ENCODE data around the gene TEAD1. TPM values are rescaled to one million over a fixed set of nuclear protein-coding genes. Genes with fewer than 3 reads are reported as not detected.

TEAD1 gene
- total RNA-seq, 1 experiment from 2014 or later: not detected

- no peak overlapping the region for H2AFZ ChIP-seq (ENCODE audit: low read length)
- no peaks in the 10 kb centered on the region for H3K9me3 ChIP-seq (ENCODE audit: low read length)
- no peaks in the 10 kb centered on the region for H3K36me3 ChIP-seq (ENCODE audit: insufficient read depth, low read length)
- no peak overlapping the region for H3K4me2 ChIP-seq (ENCODE audit: low read depth, low read length, poor library complexity, severe bottlenecking)
- no peaks in the 10 kb centered on the region for H3K79me2 ChIP-seq (ENCODE audit: low read length)
- H3K9me2 ChIP-seq (replicated peaks; ENCODE audit: insufficient read depth, low read length): no peaks in the 10 kb centered on the region
- H3K4me1 ChIP-seq (ENCODE audit: low read length): peaks cover 5% of the 10 kb centered on the region; the same call in 1 of the 2 replicates
- no peaks in the 10 kb centered on the region for H3K27me3 ChIP-seq (ENCODE audit: low read length)
- no peak overlapping the region for H3K27ac ChIP-seq (ENCODE audit: low read length)
- H3K9ac ChIP-seq (ENCODE audit: low read length): no peak overlapping the region
- no peaks in the 10 kb centered on the region for H4K20me1 ChIP-seq (ENCODE audit: insufficient read depth, low read depth, low read length)
- DNase-seq: no peak
- H3K4me3 ChIP-seq (ENCODE audit: low read length): no peak overlapping the region
These were observed 166.8 kb downstream of the TEAD1 start for GRCh38 chr11:12840871-12841660.

- Histone ChIP-seq H3K79me2 (ENCODE audit: low read length) (no peaks in the 10 kb centered on the region), H3K9me3 (ENCODE audit: low read length) (no peaks in the 10 kb centered on the region), H3K9me2 (replicated peaks; ENCODE audit: insufficient read depth, low read length) (no peaks in the 10 kb centered on the region), H3K27ac (ENCODE audit: low read length) (no peak overlapping the region), H3K4me1 (ENCODE audit: low read length) (peaks cover 5% of the 10 kb centered on the region; the same call in 1 of the 2 replicates), H3K36me3 (ENCODE audit: insufficient read depth, low read length) (no peaks in the 10 kb centered on the region), H3K4me3 (ENCODE audit: low read length) (no peak overlapping the region), H4K20me1 (ENCODE audit: insufficient read depth, low read depth, low read length) (no peaks in the 10 kb centered on the region), H3K4me2 (ENCODE audit: low read depth, low read length, poor library complexity, severe bottlenecking) (peak overlapping the region; percentile 17), H2AFZ (ENCODE audit: low read length) (no peak overlapping the region), H3K27me3 (ENCODE audit: low read length) (no peaks in the 10 kb centered on the region), H3K9ac (ENCODE audit: low read length) (no peak overlapping the region)
- DNase-seq: no peak
These were observed 167.9 kb downstream of the TEAD1 start for GRCh38 chr11:12841946-12842630.

- Histone ChIP-seq H3K79me2 (ENCODE audit: low read length) (no peaks in the 10 kb centered on the region), H3K9ac (ENCODE audit: low read length) (no peak overlapping the region), H3K4me3 (ENCODE audit: low read length) (no peak overlapping the region), H3K4me2 (ENCODE audit: low read depth, low read length, poor library complexity, severe bottlenecking) (no peak overlapping the region), H3K9me2 (replicated peaks; ENCODE audit: insufficient read depth, low read length) (no peaks in the 10 kb centered on the region), H2AFZ (ENCODE audit: low read length) (no peak overlapping the region), H3K27me3 (ENCODE audit: low read length) (no peaks in the 10 kb centered on the region), H4K20me1 (ENCODE audit: insufficient read depth, low read depth, low read length) (no peaks in the 10 kb centered on the region), H3K4me1 (ENCODE audit: low read length) (peaks cover 5% of the 10 kb centered on the region; the same call in 1 of the 2 replicates), H3K9me3 (ENCODE audit: low read length) (no peaks in the 10 kb centered on the region), H3K27ac (ENCODE audit: low read length) (no peak overlapping the region), H3K36me3 (ENCODE audit: insufficient read depth, low read length) (no peaks in the 10 kb centered on the region)
- DNase-seq: no peak
These were observed 168.9 kb downstream of the TEAD1 start for GRCh38 chr11:12842933-12843636.

- H3K9ac ChIP-seq (ENCODE audit: low read length): no peak overlapping the region
- no peak overlapping the region for H3K4me3 ChIP-seq (ENCODE audit: low read length)
- H3K9me3 ChIP-seq (ENCODE audit: low read length): no peaks in the 10 kb centered on the region
- no peak for DNase-seq
- H4K20me1 ChIP-seq (ENCODE audit: insufficient read depth, low read depth, low read length): no peaks in the 10 kb centered on the region
- no peak overlapping the region for H2AFZ ChIP-seq (ENCODE audit: low read length)
- H3K36me3 ChIP-seq (ENCODE audit: insufficient read depth, low read length): no peaks in the 10 kb centered on the region
- no peak overlapping the region for H3K4me2 ChIP-seq (ENCODE audit: low read depth, low read length, poor library complexity, severe bottlenecking)
- H3K27me3 ChIP-seq (ENCODE audit: low read length): no peaks in the 10 kb centered on the region
- H3K27ac ChIP-seq (ENCODE audit: low read length): no peak overlapping the region
- peaks cover 5% of the 10 kb centered on the region; the same call in 1 of the 2 replicates for H3K4me1 ChIP-seq (ENCODE audit: low read length)
- H3K79me2 ChIP-seq (ENCODE audit: low read length): no peaks in the 10 kb centered on the region
- no peaks in the 10 kb centered on the region for H3K9me2 ChIP-seq (replicated peaks; ENCODE audit: insufficient read depth, low read length)
These were observed 170.9 kb downstream of the TEAD1 start for GRCh38 chr11:12845163-12845562.

GRCh38 chr11:12845739-12846358 is 171.6 kb downstream of the TEAD1 start:
- no peaks in the 10 kb centered on the region for H3K9me2 ChIP-seq (replicated peaks; ENCODE audit: insufficient read depth, low read length)
- DNase-seq: no peak
- peaks cover 5% of the 10 kb centered on the region; the same call in 1 of the 2 replicates for H3K4me1 ChIP-seq (ENCODE audit: low read length)
- H3K4me2 ChIP-seq (ENCODE audit: low read depth, low read length, poor library complexity, severe bottlenecking): no peak overlapping the region
- no peak overlapping the region for H2AFZ ChIP-seq (ENCODE audit: low read length)
- no peak overlapping the region for H3K9ac ChIP-seq (ENCODE audit: low read length)
- H3K27me3 ChIP-seq (ENCODE audit: low read length): no peaks in the 10 kb centered on the region
- H4K20me1 ChIP-seq (ENCODE audit: insufficient read depth, low read depth, low read length): no peaks in the 10 kb centered on the region
- H3K36me3 ChIP-seq (ENCODE audit: insufficient read depth, low read length): no peaks in the 10 kb centered on the region
- no peak overlapping the region for H3K4me3 ChIP-seq (ENCODE audit: low read length)
- no peaks in the 10 kb centered on the region for H3K9me3 ChIP-seq (ENCODE audit: low read length)
- H3K27ac ChIP-seq (ENCODE audit: low read length): no peak overlapping the region
- H3K79me2 ChIP-seq (ENCODE audit: low read length): no peaks in the 10 kb centered on the region

DNA sequence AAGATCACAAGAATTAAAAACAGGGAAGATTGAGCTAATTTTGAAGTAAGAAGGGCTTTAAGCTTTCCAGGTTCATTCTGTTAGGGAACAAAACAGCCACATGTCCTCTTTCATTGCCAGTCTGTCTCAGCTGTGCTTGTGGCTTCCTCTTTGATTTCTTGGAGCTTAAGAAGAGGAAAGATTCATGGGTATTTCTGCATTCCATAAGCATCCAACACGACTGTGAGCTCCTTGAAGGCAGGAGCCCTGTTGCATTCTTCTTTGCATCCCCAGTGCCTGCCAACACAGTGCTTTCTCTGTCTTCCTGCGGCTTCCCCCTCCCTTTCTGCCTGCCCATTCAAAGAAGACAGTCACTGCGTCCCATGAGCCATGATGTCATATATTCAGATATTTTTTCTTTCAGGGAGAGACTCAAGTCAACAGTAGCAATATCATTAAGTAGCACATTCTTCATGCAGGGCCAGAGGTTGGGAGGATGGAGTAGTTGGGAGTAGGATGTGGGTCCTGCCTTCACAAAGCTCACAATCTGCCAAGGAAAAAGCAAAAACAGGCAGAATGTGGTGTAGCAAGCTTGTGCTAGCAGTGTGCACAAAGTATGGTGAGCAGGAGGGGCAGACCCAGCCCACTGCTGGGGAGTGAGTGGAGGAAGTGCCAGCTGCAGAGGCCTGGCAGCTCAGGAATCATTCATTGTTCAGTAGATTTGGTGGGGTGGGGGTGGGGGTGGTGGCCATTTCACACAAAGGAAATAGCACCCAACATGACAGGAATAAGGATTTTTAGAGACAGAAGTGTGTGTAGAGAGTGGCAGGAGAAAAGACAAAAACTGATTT is 172.8 kb downstream of the TEAD1 start:
- Histone ChIP-seq H3K4me3 (ENCODE audit: low read length) (no peak overlapping the region), H3K27me3 (ENCODE audit: low read length) (no peaks in the 10 kb centered on the region), H3K9me3 (ENCODE audit: low read length) (no peaks in the 10 kb centered on the region), H3K9ac (ENCODE audit: low read length) (no peak overlapping the region), H2AFZ (ENCODE audit: low read length) (no peak overlapping the region), H3K4me1 (ENCODE audit: low read length) (peaks cover 5% of the 10 kb centered on the region; the same call in 1 of the 2 replicates), H3K9me2 (replicated peaks; ENCODE audit: insufficient read depth, low read length) (no peaks in the 10 kb centered on the region), H4K20me1 (ENCODE audit: insufficient read depth, low read depth, low read length) (no peaks in the 10 kb centered on the region), H3K36me3 (ENCODE audit: insufficient read depth, low read length) (no peaks in the 10 kb centered on the region), H3K27ac (ENCODE audit: low read length) (no peak overlapping the region), H3K79me2 (ENCODE audit: low read length) (no peaks in the 10 kb centered on the region), H3K4me2 (ENCODE audit: low read depth, low read length, poor library complexity, severe bottlenecking) (no peak overlapping the region)
- DNase-seq: no peak

DNA sequence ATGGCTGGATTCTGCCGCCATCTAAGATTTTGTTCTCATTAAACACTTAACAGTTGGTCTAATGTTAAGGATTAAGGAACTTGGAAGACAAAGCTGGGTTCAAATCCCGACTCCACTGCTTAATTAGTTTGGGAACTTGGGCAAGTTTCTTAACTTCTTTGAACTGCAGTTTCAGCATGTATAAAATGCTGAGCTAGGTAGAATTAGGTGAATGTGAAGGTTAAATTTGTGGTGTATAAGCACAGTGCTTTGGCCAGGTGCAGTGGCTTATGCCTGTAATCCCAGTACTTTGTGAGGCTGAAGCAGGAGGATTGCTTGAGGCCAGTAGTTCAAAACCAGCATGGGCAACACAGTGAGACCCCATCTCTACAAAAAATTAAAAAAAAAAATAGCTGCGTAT is 174.2 kb downstream of the TEAD1 start:
- H3K27ac ChIP-seq (ENCODE audit: low read length): no peak overlapping the region
- no peaks in the 10 kb centered on the region for H4K20me1 ChIP-seq (ENCODE audit: insufficient read depth, low read depth, low read length)
- H3K4me2 ChIP-seq (ENCODE audit: low read depth, low read length, poor library complexity, severe bottlenecking): no peak overlapping the region
- no peaks in the 10 kb centered on the region for H3K9me2 ChIP-seq (replicated peaks; ENCODE audit: insufficient read depth, low read length)
- H3K4me3 ChIP-seq (ENCODE audit: low read length): no peak overlapping the region
- H3K79me2 ChIP-seq (ENCODE audit: low read length): no peaks in the 10 kb centered on the region
- no peaks in the 10 kb centered on the region for H3K4me1 ChIP-seq (ENCODE audit: low read length)
- no peak for DNase-seq
- no peak overlapping the region for H2AFZ ChIP-seq (ENCODE audit: low read length)
- no peaks in the 10 kb centered on the region for H3K9me3 ChIP-seq (ENCODE audit: low read length)
- no peaks in the 10 kb centered on the region for H3K36me3 ChIP-seq (ENCODE audit: insufficient read depth, low read length)
- H3K27me3 ChIP-seq (ENCODE audit: low read length): no peaks in the 10 kb centered on the region
- H3K9ac ChIP-seq (ENCODE audit: low read length): no peak overlapping the region

All from Karpas-422 (cell line).